GM21737 (cell line): ENCODE data around the gene SSTR5.

ENCODE experiments used
- ATAC-seq: cut with Tn5 transposase; IDR thresholded peaks from one replicate; pipeline ENCODE4 v1.9.1; 2021; ENCODE audit warnings: mild to moderate bottlenecking, moderate library complexity; ENCODE audit not compliant: unreplicated experiment

The SSTR5 gene

DNA sequence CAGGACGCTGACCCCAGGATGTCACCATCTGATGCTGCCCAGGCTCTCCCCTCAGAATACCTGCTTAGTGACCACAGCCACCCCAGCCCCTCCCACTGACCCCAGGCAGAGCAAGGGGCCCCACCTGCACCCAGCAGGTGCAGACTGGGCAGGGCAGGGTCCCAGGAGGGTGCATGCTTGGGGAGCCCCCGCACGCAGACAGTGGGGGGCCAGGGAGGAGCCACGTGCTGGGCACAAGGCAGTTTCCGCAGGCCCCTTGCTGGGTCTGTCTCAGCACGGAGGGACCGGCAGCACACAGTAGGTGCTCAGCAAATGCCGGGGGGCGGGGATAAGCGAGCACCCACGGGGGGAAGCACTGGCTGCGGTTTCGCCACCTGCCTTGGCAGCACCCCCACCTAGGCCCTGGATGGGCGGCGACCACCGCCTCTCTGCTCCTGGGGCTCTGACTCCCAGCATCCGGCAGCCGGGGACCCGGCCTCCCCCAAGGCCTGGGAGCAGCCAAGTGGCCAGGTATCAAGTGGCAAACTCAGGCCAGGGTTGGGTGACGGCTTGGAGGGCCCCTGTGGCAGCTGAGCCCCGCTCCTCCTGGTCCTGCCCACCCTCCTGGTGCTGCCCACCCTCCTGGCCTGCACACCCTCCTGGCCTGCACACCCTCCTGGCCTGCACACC, 18.7 kb upstream of the SSTR5 start:
- no peak for ATAC-seq

DNA sequence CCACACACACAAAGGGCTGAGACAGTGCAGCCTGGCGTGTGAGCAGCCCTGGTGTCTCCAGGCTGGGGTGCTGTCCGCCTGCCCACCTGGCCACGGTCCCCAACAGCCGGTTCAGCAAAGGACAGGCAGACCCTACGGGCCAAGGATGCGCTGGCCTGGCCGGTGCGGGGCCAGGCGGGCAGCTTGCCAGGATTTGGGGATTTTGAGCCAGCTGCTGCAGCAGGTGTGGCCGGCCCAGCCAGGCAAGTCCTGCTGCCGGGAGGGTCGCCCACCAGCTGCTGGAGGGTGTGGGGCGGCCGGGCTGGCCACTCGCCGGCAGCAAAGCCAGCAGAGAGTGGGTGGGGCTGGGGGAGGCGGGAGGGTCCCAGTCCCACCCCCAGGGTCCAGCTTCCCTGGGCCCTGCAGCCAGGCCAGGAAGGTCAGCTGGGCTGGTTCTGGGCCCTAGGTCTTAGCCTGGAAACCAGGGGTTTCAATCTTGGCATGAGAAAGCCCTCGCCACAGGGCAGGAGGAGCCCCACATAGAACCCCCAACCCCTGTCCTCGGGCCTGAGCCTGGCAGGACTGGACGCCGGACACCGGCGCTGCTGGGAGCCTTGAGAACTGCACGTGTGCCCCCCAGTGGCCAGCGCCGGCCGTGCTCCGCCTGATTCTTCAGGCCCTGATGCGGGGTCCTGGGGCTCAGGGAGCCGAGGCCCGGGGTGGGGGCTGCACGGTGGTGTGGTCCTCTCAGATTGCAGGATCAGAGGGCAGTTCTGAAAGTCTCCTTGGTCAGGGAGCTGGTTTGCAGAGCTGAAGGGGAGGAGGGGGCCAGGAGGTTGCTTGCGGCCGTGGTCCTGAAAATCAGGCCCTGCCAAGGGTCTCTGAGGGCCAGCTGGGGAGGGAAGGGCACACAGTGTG, 17.6 kb upstream of the SSTR5 start:
- no peak for ATAC-seq

DNA sequence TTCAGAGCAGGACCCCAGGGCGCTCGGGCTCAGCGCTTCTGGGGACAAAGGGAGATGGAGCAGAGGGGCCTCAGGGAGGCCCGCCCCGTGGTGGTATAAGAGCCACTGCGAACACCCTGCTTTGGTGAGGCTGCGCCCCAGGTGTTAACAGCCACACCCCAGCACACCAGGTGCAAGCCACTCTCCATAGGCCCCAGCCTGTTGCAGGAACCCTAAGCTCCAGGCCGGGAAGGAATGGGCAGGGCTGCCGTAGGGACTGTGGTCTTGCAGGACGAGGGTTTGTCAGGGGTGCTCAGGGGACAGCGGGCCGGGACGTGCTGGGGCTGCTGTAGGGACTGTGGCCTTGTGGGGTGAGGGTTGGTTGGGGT, 17.0 kb upstream of the SSTR5 start:
- ATAC-seq: no peak

DNA sequence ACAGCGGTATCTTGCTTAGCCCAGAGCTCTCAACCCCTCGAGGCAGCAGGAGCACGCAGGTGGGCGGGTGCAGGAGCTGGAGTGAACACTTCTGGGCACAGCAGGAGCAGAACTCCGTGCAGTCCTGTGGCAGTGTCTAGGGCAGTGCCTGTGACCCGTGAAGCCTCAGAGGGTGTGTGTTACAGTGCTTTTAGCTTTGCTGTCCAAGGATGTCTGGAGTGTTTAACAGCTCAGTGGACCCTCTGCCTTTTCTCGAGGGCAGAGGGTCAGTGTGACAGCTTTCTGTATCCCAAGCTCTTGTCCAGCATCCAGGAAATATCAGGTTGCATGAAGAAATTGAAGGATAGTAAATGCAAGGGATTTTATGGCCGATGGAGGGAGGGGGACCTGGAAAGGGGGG, 16.4 kb upstream of the SSTR5 start:
- no peak for ATAC-seq

DNA sequence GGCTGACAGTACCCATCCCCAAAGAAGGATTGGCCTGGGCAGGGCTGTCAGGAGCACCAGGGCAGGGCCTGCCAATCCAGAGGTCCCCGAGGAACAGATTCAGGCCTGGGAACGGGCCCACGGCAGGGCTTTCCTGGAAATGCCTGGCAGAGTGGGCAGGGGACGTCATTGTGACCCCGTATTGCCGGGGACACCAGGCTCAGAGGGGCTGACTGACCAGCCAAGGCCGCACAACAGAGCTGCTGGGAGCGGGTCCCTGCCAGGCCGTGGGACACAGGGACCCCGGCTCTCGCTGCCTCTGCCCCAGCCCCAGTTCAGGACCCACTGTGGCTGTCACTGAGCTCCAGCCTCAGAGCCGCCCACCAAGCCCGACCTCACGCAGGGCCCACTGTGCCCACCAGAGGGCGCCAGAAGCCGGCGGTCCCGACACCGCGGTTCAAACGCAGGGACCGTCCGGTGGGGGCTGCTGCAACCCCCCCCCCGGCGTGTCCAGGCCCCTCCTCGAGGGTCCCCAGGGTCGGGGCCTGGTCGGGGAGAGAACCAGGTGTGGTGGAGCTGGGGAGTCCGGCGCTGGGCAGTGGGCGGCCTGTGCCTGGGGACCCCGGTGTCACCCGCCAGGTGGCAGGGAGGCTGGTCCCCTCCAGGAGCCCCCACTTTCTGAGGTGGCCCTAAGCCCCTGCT, 15.2 kb upstream of the SSTR5 start:
- ATAC-seq: no peak

DNA sequence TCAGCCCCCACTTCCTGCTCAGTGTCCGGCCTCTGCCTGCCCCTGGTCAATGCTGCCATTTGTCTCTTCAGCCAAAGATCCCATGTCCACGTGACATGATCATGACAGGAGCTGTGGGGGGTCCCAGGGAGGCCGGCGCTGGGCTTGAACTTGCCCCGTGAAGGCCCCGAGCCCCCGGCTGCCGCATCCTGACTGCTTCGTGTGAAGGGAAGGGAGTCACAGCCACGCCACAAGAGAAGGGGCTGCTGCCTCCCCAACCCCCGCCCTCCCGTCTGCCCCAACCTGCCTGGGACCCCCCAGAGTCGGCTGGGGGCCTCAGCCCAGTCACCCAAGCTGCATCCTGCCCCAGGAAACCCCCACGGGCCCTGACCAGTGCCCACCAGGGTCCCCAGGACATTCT, 14.3 kb upstream of the SSTR5 start:
- no peak for ATAC-seq

DNA sequence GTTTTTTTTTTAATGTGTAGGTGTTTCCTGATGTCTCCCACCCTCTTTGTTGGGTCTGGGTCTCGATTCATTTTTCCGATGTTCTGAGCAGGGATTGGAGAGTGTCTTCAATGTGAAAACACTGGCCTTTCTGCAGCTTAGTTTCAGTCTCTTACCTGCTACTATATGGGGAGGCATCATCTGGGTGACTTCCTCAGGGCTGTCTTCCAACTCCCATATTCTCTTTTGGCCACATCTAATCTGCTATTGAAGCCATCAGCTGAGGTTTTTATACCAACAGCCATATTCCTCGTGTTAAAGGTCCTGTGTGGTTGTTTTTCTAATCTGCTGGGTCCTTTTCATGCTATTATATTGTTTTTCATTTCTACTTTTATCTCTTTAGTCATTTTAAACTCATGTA, 13.2 kb upstream of the SSTR5 start:
- ATAC-seq: no peak

DNA sequence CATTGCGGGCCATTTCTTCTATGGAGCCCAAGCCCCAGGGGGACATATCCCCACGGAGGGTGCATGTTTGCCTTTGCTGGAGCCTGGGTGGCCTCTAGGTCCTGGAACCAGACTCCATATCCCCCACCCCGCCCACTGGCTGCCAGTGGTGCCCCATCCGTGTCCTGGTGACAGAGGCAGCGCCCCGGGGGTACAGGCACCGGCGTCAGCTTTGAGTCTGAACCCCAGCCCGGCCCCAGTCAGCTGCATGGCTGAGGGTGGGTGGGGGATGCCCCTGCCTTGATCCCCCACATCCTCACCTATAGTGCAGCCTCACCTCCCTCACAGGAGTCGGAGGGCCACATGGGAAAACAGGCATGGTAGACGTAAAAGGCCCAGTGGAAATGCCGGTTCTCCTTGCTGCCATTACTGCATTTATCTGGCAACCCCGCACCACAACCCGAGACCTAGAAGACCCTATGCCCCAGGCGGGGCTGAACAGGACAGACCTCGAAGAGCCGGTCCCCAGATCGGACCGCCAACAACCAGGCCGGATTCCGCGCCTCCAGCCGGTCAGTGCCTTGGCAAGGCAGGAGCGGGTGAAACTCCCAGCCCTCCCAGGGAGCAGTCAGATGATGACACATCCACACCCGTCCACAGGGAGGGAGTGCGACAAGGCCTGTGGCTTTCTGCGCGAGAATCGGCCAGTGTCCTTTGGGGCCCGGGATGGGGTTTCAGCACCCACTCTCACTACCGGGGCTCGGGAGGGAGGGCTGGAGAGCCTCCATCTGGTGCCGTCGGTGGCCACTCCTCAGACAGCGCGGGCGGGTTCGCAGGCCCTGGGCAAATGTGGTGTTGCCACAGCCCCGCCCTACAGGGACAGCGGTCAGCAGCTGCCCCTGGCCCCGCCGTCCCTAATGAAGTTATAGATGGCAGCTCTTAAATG, 11.9 kb upstream of the SSTR5 start:
- ATAC-seq: no peak

DNA sequence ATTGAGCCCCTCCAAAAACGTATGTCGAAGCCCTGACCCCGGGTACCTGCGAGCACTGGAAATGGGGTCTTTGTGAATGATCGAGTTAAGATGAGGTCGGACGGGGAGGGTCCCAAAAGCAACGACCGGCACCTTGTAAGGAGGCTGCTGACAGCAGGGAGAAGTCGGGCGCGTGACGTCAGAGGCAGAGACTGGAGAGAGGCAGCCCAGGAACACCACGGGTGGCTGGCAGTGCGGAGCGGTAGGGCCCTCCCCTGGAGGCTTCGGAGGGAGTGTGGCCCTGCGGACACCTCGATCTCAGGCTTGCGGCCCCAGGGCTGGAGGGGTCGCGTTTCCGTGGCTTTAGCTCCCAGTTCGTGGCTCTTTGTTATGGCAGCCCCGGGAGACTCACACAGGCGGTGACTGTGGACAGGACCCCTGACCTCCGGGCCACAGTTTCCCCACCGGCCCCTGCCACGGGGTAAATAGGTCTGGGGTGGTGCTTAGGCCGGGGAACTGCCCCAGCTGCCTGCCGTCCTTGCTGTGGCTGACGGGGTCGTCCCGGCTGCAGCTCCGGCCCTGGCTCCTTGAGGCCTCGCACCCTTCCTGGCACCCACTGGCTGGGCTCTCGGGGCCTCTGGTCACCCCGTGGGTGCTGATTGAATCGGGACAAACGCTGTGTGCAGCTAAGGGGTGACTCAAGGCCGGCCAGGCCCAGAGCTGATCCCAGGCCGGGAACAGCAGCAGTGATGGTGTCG, 10.6 kb upstream of the SSTR5 start:
- ATAC-seq: no peak

DNA sequence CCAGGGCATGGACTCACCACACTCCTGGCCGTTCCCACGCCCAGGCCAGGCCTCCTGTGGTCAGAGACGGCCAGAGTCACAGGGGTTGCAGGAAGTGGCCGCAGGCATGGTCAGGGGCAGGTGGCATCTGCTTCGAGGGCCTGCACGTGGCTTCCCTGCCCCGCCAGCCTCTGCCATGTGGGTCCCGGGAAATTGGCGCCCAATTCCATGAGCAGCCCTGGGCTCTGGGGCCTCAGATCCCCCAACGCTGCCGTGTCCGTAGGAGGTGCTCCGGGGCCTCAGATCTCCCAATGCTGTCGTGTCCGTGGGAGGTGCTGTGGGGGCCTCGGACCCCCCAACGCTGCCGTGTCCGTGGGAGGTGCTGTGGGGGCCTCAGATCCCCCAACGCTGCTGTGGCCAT, 9.7 kb upstream of the SSTR5 start:
- ATAC-seq: no peak

DNA sequence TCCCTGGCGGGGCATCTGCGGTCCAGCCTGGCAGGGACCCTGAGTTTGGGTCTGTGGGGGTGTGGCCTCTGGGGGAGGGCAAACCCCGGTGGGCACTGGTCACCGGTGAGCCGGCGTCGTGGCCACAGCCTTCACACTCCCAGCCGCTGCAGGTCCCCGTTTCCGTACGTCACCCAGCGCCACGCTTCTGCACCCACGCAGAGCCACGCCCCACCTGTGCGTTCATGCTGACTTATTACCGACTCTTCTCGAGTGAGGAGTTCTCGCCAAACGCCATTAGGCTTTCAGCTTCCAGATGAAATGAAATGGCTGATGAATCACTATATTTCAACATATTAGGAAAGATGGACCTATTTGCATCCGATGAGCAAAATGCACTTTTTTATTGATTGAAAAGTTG, 8.8 kb upstream of the SSTR5 start:
- no peak for ATAC-seq

DNA sequence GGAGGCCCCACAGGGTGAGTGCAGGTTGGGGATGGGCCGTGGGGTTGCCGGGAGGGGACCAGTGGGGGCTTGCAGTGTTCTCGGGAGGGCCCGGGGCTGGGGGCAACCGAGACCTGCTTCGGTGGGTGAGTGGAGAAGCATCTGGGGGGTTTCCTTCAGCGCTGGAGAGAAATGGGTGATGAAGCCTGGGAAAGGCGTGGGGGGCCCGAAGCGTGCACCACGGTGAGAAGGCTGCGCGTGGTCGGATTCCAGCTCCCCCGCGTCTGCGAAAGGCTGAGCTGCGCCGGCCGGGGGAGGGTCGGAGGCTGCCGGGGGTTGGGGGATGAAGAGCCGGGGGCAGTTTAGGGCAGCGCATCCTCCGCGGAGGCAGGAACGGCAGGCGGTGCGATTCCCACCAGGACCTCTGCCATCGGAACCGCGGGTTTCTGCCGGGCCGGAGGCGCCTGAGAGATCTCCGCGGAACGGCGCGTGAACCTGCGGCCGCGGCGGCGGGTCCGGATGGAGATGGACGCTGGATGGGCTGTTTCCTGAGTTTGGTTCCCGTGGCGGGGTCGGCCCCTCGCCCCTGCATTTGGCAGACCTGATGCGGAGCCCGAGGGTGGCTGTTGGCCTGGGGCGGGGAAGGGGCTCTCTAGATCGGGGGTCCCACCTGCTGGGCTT, 6.9 kb upstream of the SSTR5 start:
- no peak for ATAC-seq

DNA sequence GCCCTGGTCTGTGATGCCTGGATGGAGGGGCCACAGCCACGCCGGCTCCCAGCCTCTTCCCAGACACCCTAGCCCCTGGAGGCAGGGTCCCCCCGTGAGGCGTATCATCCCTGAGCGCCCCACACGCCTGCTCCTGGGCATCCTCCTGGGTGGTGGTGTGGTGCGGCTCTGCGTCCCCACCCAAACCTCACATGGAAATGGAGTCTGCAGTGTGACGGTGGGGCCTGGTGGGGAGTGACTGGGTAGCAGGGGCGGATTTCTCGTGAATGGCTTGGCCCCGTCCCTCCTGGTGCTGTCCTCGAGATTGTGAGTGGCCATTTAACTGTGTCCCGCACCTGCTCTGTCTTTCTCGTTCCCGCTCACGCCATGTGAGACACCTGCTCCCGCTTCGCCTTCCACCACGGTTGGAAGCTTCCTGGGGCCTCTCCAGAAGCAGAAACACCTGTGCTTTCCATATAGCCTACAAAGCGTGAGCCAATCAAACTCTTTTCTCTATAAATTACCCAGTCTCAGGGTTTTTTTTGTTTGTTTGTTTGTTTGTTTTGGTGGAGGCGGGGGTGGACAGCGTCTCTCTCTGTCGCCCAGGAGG, 5.9 kb upstream of the SSTR5 start:
- no peak for ATAC-seq

DNA sequence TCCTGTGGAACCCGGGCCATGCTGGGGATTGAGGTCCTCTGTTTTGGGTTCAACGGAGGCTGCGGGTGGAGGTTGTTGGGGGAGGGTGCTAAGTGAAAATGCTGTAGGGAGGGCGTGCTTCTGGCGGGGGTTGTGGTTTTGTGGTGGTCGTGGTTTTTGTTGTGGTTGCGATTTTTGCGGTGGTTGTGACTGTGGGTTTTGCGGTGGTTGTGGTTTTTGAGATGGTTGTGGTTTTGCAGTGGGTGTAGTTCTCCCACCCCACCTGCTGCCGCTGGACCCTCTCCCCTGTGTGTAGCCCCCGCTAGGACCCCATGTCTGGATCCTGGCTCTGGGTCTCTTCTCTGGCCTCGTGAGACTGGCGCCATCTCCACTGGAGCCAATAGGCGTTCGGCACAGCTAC, 4.9 kb upstream of the SSTR5 start:
- ATAC-seq: no peak

DNA sequence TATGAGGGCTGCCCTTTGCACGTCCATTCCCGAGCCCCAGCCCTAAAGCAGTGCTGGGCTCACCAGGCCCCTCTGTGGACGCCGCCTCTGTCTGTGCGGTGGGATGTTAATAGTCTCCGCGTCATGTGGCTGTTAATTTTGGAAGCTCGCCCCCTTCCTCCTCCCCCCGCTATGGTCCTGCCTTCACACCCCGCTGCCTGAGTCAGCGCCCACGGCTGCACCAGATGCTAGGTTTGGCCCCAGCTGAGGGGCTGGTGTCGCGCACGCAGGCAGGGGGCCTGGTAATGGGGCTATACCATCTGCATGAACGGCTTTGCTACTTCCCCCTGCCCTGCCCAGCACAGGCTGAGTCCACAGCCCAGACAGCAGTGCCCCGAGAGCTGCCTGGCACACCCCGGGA, 4.1 kb upstream of the SSTR5 start:
- ATAC-seq: no peak

DNA sequence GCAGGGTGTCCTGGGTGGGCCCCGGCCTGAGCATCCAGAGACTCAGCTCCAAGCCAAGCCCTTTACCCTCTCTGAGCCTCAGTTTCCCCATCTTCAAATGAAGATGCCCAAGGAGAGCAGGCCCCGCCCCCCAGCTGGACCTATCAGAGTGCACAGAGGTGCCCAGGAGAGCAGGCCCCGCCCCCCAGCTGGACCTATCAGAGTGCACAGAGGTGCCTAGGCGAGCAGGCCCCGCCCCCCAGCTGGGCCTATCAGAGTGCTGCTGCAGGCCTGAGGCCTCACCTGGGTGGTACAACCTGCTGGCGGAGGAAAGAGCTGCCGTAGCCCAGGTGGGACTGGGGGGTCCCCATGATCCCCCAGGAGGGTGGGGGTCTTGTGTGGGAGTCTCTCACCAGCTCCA, 3.4 kb upstream of the SSTR5 start:
- ATAC-seq: no peak

DNA sequence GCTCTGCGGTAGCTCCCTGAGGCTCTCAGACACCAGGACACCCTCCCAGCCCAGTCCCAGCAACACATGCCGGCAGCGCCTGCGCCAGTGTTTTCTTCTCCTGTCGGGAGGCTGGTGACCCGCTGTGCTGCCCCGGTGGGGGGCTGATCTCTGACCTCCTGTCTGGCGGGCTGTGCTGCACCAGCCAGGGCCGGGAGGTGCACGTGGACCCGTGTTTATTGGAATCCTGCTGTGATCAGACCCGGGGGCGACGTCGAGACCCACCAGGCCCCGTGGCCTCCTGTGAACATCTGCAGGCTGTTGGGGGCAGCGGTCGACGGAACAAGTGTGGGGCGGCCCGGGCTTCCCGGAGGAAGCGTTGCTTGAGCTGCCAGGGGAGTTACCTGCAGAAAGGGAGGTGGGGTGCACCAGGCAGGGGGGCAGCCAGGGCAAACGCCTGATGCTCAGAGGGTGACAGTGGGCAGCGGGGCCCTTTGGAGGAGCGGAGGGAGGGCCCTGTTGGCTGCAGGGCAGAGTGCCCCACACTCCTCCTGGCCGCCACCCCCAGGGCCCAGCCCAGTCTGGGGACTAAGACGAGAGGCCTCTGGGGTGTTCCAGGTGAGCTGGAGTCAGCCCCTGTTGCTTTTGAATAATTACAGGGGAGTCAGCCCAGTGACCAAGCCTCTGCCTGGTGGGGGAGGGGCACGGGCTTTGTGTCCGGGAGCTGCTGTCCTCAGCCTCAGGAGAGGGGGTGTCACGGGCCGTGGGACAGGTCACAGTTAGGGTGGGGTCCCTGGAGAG, 2.3 kb upstream of the SSTR5 start:
- ATAC-seq: no peak

DNA sequence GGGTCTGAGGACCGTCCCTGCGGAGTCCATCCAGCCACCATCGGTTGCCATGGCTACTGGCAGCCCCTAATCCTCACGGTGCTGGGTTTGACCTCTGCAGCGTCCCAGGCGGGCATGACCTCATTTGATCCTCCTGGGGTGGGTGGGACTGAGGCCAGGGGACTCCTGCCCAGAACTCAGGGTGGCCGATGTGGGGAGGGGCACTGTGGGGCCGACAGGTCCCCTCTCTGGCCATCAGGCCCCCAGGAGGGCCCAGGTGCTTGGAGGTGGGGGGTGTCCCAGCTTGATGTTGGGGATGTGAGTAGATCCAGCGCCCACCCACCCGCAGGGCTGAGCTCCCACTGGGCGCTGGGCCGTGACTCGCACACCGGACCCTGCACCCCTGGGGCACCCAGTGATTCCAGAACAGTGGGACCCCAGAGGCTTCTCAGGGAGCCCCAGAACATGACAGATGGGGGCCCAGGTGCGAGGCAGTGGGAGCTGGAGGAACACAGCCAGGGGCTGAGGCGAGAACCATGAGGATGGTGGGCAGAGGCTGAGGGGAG, 1.6 kb upstream of the SSTR5 start:
- no peak for ATAC-seq
